Glutamatergic neuron (in vitro differentiated cells): ENCODE measurements around the gene COA3. TPM values are rescaled to one million over a fixed set of nuclear protein-coding genes. Genes with fewer than 3 reads are reported as not detected.

Source experiments
- DNase-seq: peaks from one replicate; pipeline ENCODE4 v3.0.0; 2022
- H3K27ac Mint-ChIP-seq: one replicate; pipeline ENCODE4 v1.8.0; 2020; ENCODE audit warnings: mild to moderate bottlenecking, mixed read lengths, inconsistent platforms; ENCODE audit not compliant: unreplicated experiment
- H3K27me3 Mint-ChIP-seq: one replicate; pipeline ENCODE4 v1.8.0; 2020; ENCODE audit warnings: mild to moderate bottlenecking, moderate library complexity, mixed read lengths, inconsistent platforms; ENCODE audit not compliant: unreplicated experiment
- H3K36me3 Mint-ChIP-seq: one replicate; pipeline ENCODE4 v1.8.0; 2020; ENCODE audit warnings: mild to moderate bottlenecking, mixed read lengths, inconsistent platforms; ENCODE audit not compliant: unreplicated experiment
- H3K4me1 Mint-ChIP-seq: one replicate; pipeline ENCODE4 v1.8.0; 2020; ENCODE audit warnings: mild to moderate bottlenecking, low read depth, mixed read lengths, inconsistent platforms; ENCODE audit not compliant: unreplicated experiment
- H3K4me3 Mint-ChIP-seq: one replicate; pipeline ENCODE4 v1.8.0; 2020; ENCODE audit warnings: mild to moderate bottlenecking, mixed read lengths, inconsistent platforms; ENCODE audit not compliant: unreplicated experiment
- H3K9me3 Mint-ChIP-seq: one replicate; pipeline ENCODE4 v1.8.0; 2020; ENCODE audit warnings: mild to moderate bottlenecking, moderate library complexity, mixed read lengths, inconsistent platforms; ENCODE audit not compliant: unreplicated experiment
- total RNA-seq: library from RNA; stranded (reverse); fragmentation: NEBNext Ultra II Directional; extraction: Animal tissue kit (Norgen Biotek cat#: 25700); gene quantifications from one replicate; pipeline ENCODE4 v1.2.1, GENCODE V29; 2021; ENCODE audit not compliant: unreplicated experiment
- TF ChIP-seq, protein P1 (sequence below): fragments of 200-600 bp; sonication (generic); IDR thresholded peaks from one replicate; pipeline ENCODE4 v1.5.0; 2021; ENCODE audit not compliant: partially characterized antibody, unreplicated experiment

COA3 gene
- total RNA-seq, 1 donor from 2014 or later: 56.7 TPM

DNA sequence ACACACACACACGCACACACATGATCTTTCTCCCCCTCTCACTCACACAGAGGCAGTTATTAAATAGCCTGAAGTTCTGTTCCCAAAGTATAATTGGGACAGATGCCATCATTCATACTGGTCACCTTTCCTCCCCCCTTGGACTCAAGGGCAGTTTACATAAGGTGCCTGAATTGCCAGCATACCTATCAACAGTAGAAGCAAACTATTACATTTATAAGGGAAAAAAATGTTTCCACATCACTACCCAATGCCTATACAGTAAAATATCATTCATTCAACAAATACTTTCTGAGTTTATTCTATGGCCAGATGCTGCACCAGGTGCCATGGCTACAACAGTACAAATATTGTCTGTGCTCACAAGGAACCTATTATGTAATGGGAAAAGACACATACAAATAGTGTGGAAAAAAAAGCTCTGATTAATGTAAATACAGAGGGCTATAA lies 6.4 kb upstream of the COA3 start:
- no peaks in the 10 kb centered on the region for H3K4me1 Mint-ChIP-seq
- peaks cover 3% of the 10 kb centered on the region for H3K27me3 Mint-ChIP-seq
- TF ChIP-seq, protein P1, sequence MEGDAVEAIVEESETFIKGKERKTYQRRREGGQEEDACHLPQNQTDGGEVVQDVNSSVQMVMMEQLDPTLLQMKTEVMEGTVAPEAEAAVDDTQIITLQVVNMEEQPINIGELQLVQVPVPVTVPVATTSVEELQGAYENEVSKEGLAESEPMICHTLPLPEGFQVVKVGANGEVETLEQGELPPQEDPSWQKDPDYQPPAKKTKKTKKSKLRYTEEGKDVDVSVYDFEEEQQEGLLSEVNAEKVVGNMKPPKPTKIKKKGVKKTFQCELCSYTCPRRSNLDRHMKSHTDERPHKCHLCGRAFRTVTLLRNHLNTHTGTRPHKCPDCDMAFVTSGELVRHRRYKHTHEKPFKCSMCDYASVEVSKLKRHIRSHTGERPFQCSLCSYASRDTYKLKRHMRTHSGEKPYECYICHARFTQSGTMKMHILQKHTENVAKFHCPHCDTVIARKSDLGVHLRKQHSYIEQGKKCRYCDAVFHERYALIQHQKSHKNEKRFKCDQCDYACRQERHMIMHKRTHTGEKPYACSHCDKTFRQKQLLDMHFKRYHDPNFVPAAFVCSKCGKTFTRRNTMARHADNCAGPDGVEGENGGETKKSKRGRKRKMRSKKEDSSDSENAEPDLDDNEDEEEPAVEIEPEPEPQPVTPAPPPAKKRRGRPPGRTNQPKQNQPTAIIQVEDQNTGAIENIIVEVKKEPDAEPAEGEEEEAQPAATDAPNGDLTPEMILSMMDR: no peak
- H3K36me3 Mint-ChIP-seq: no peaks in the 10 kb centered on the region
- H3K9me3 Mint-ChIP-seq: peaks cover 3% of the 10 kb centered on the region
- DNase-seq: no peak
- H3K4me3 Mint-ChIP-seq: no peak overlapping the region
- H3K27ac Mint-ChIP-seq: no peak overlapping the region

DNA sequence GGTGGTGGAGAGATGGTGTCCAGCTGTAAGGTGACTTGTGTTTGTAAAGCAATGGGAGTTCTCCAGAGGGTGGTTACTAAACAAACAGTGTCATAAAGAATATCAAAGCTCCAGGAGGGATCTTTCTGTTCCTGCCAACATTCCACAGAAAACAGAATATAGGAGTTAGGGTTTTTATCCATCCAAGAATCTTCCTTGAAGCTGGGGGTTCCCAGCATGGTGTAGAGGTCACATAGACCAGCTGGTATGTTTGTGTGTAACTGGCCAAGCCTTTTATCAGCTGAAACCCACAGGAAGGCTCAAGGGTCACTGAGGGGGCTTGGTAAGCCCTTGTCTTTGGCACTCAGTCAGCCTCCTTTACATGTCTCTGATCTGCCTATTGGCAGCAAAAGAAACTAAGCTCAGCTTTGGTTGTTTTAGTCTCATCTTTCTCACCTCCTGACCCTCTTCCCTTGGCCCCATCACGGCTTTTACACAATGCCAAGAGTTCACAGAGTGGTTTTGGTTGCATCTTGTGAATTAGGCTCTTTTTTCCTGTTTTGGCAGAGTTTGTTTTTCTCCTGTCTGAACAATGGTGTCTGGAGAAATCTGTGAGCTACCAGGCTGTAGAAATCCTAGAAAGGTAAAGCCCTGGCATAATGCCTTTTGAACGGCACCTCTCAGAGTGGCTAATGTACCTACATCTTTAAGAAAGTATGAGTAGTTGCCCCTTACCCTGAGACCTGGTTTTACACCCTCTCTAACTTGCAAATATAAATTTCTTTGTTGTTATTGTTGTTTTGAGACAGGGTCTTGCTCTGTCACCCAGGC lies 4.8 kb upstream of the COA3 start:
- Mint-ChIP-seq H3K27ac (no peak overlapping the region), H3K4me3 (no peak overlapping the region)

DNA sequence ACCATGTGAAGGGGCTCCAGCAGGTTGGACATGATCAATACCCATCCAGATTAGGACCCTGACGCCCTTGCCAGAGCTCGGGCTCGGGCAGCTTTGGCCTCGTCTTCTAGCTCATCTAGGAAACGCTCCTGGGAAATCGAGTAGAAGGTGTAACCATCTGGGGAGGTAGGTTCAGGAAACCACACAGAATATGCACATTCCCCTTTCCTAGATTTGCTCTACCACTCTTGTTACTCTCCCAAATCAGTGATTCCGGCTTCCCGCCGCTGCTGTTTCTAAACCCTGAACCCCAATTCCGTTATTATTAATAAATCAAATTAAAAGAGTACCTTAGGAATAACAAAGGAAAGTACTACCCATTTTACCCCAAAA lies 507 bp downstream of the COA3 start:
- peaks cover 2% of the 10 kb centered on the region for H3K9me3 Mint-ChIP-seq
- H3K4me1 Mint-ChIP-seq: peaks cover 3% of the 10 kb centered on the region
- H3K36me3 Mint-ChIP-seq: peaks cover 6% of the 10 kb centered on the region
- H3K4me3 Mint-ChIP-seq: peak overlapping the region; percentile 93
- TF ChIP-seq, protein P1: no peak
- H3K27me3 Mint-ChIP-seq: peaks cover 8% of the 10 kb centered on the region
- DNase-seq: no peak
- peak overlapping the region; percentile 85 for H3K27ac Mint-ChIP-seq

More for the DNA sequence above, 4.8 kb upstream of the COA3 start:
- H3K36me3 Mint-ChIP-seq: no peaks in the 10 kb centered on the region
- peaks cover 7% of the 10 kb centered on the region for H3K27me3 Mint-ChIP-seq
- TF ChIP-seq, protein P1: no peak
- H3K4me1 Mint-ChIP-seq: no peaks in the 10 kb centered on the region
- DNase-seq: no peak
- H3K9me3 Mint-ChIP-seq: peaks cover 5% of the 10 kb centered on the region

DNA sequence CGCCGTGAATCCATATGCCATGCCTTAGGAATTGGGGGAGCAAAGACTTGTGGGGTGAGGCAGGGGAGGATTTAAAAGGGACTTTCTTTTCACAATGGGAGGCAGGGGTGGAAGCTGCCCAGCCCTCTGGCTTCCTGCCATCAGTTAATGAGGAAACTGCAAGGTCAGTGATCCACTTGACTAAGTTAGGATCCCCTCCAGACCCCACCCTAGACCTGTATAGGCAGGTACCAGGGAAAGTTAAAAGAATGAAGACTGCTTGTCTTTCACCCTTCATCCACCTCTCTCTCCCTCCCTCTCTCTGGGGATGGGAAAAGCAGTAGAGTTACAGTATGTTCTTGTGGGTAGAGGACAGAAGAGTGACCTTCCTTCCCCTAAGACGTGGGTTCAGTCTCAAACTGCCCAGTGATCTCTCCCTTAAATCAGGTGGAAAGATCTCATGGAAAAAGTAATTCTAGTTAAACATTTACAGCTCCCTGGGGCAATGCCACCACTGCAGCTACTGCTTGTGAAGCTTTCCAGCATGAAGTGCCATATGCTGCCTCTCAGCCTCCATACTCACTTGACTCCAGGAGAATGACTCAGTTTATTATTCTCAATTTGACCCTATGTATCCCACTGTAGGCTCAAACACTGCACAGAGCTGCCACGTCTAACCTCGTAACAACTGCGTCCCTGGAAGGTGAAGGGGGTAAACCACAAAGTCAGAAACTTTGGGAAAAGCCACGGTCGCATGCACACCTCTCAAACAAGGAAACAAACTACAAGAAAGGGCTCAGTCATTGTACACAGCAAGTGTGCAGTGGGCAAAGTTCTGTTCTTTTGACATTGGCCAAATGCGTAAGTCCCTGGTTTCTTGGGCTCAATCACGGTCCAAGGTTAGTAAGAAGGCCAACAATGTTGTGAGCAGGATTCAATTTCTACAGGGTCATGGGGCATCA lies 1.2 kb downstream of the COA3 start:
- Mint-ChIP-seq H3K36me3 (peaks cover 6% of the 10 kb centered on the region), H3K9me3 (peaks cover 2% of the 10 kb centered on the region), H3K4me3 (peak overlapping the region; percentile 93), H3K27ac (peak overlapping the region; percentile 22), H3K27me3 (peaks cover 9% of the 10 kb centered on the region), H3K4me1 (peaks cover 3% of the 10 kb centered on the region)
- DNase-seq: no peak
- TF ChIP-seq, protein P1: no peak
